MCF 10A (cell line): ENCODE results near the gene TRIM7. TPM values are rescaled to one million over a fixed set of nuclear protein-coding genes. Genes with fewer than 3 reads are reported as not detected.

Source experiments
- BruUV-seq: library from RNA; stranded (reverse); fragments of 400-500 nt; replicated peaks from 2 replicates; lab custom pipeline; 2021; lab: Mats Ljungman, UMichigan
- CTCF ChIA-PET: fragments of 300-600 bp; sonication (Branson Sonifier 250); formaldehyde crosslinking; extraction: SDS; loops from one replicate; lab custom pipeline; 2021; ENCODE audit warnings: antibody characterized with exemption, inconsistent platforms; lab: Yijun Ruan, JAX
- POLR2A ChIA-PET: fragments of 300-600, 350-650 bp; sonication (Branson Sonifier 250); formaldehyde crosslinking; extraction: SDS; loops from one replicate; lab custom pipeline; 2020; ENCODE audit warnings: antibody characterized with exemption, inconsistent platforms; lab: Yijun Ruan, JAX
- DNase-seq: peaks from one replicate; pipeline ENCODE4 v3.0.0-alpha.2; 2018; ENCODE audit not compliant: unreplicated experiment
- H3K27ac Mint-ChIP-seq: one replicate; pipeline ENCODE4 v1.8.0; 2022; ENCODE audit warnings: mild to moderate bottlenecking, low read depth, mixed read lengths; ENCODE audit not compliant: unreplicated experiment
- H3K27me3 Mint-ChIP-seq: one replicate; pipeline ENCODE4 v1.8.0; 2022; ENCODE audit warnings: mixed read lengths; ENCODE audit not compliant: insufficient read depth, unreplicated experiment
- H3K36me3 Mint-ChIP-seq: one replicate; pipeline ENCODE4 v1.8.0; 2022; ENCODE audit warnings: mild to moderate bottlenecking, moderate library complexity, mixed read lengths; ENCODE audit not compliant: insufficient read depth, unreplicated experiment
- H3K4me1 Mint-ChIP-seq: one replicate; pipeline ENCODE4 v1.8.0; 2022; ENCODE audit warnings: mixed read lengths; ENCODE audit not compliant: insufficient read depth, unreplicated experiment
- H3K4me3 Mint-ChIP-seq: one replicate; pipeline ENCODE4 v1.8.0; 2022; ENCODE audit warnings: mild to moderate bottlenecking, moderate library complexity, mixed read lengths; ENCODE audit not compliant: unreplicated experiment
- H3K9me3 Mint-ChIP-seq: one replicate; pipeline ENCODE4 v1.8.0; 2022; ENCODE audit warnings: mixed read lengths; ENCODE audit not compliant: unreplicated experiment
- intact Hi-C: fragments of 100-400 bp; cut with micrococcal nuclease; formaldehyde crosslinking; loops from 2 replicates; pipeline ENCODE4 v1.14.1; 2022
- total RNA-seq: library from RNA; stranded (reverse); gene quantifications from 2 replicates; pipeline ENCODE4 v1.2.3, GENCODE V29; 2022
- TF ChIP-seq, protein P1 (sequence below): fragments of 200-600 bp; IDR thresholded peaks from one replicate; pipeline ENCODE4 v1.8.0; 2022; ENCODE audit warnings: antibody characterized with exemption, mild to moderate bottlenecking; ENCODE audit not compliant: unreplicated experiment

The TRIM7 gene
- total RNA-seq, 1 experiment from 2014 or later, result 26.3 TPM

DNA sequence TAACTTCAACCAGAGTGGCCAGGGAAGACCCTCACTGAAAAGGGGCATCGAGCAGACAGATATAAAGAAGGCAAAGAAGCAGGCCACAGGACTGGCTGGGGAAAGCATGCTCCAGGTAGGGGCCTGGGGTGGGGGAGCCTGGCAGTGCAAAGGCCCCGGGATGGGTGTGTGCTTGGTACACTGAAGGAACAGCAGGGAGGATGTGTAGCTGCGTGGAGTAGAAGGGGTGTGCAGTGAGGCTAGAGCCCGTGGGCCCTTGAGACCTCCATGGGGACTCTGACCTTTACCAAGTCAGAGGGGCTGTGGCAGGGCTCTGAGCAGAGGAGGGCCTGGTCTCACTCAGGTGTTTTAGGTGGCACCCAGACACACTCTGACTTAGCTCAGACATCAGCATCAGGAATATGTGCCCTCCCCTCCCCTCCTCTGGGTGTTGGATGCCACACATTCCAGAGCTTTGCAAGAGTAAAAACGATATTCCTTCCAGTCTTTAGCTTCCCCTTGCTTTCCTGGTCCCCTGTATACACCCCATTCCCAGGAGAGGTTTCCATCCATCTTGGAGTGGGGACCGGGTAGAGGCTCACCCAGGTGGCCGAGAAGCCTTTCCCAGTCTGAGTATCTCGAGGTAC, 7.6 kb downstream of the TRIM7 start:
- no peak for DNase-seq
- ChIA-PET CTCF (interaction anchor here (0.6 to 1.1 kb wide), 4 partner anchors 13 to 332 kb away, joined by 3 to 5 read pairs (median 3); no protein-coding TSS in a partner anchor), POLR2A (interaction anchor here (0.7 to 1.5 kb wide), 4 partner anchors 9 to 417 kb away, joined by 3 to 8 read pairs (median 3); no protein-coding TSS in a partner anchor)
- H3K27me3 Mint-ChIP-seq, result no peaks in the 10 kb centered on the region
- no peak overlapping the region for H3K27ac Mint-ChIP-seq
- no TSS peak for BruUV-seq
- no peak overlapping the region for H3K4me3 Mint-ChIP-seq
- H3K4me1 Mint-ChIP-seq, result peaks cover 25% of the 10 kb centered on the region
- H3K9me3 Mint-ChIP-seq, result no peaks in the 10 kb centered on the region
- intact Hi-C loops, result no loop called here
- TF ChIP-seq, protein P1, sequence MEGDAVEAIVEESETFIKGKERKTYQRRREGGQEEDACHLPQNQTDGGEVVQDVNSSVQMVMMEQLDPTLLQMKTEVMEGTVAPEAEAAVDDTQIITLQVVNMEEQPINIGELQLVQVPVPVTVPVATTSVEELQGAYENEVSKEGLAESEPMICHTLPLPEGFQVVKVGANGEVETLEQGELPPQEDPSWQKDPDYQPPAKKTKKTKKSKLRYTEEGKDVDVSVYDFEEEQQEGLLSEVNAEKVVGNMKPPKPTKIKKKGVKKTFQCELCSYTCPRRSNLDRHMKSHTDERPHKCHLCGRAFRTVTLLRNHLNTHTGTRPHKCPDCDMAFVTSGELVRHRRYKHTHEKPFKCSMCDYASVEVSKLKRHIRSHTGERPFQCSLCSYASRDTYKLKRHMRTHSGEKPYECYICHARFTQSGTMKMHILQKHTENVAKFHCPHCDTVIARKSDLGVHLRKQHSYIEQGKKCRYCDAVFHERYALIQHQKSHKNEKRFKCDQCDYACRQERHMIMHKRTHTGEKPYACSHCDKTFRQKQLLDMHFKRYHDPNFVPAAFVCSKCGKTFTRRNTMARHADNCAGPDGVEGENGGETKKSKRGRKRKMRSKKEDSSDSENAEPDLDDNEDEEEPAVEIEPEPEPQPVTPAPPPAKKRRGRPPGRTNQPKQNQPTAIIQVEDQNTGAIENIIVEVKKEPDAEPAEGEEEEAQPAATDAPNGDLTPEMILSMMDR, result no peak
- peaks cover 5% of the 10 kb centered on the region for H3K36me3 Mint-ChIP-seq

GRCh38 chr5:181195249-181195761, 9.7 kb downstream of the TRIM7 start:
- Mint-ChIP-seq H3K36me3 (peaks cover 16% of the 10 kb centered on the region), H3K4me3 (no peak overlapping the region), H3K9me3 (no peaks in the 10 kb centered on the region), H3K27me3 (no peaks in the 10 kb centered on the region), H3K27ac (no peak overlapping the region), H3K4me1 (peaks cover 26% of the 10 kb centered on the region)
- DNase-seq, result no peak
- BruUV-seq, result no TSS peak
- intact Hi-C loops, result no loop called here
- CTCF ChIA-PET, result no interaction called here
- TF ChIP-seq, protein P1, result no peak
- POLR2A ChIA-PET, result no interaction called here

- BruUV-seq, result no TSS peak
- Mint-ChIP-seq H3K27me3 (no peaks in the 10 kb centered on the region), H3K36me3 (peaks cover 12% of the 10 kb centered on the region), H3K9me3 (no peaks in the 10 kb centered on the region), H3K4me1 (peaks cover 26% of the 10 kb centered on the region), H3K4me3 (no peak overlapping the region), H3K27ac (peak overlapping the region; percentile 9)
- TF ChIP-seq, protein P1, result no peak
- ChIA-PET CTCF (interaction anchor here (7.4 kb wide), 1 partner anchor 9 kb away, joined by 67 read pairs; the partner anchor contains the start of gene TRIM7), POLR2A (interaction anchor here (0.6 to 8.8 kb wide), 4 partner anchors 9 to 50 kb away, joined by 3 to 432 read pairs (median 85); partner anchors contain the start of genes RACK1 and TRIM7)
- intact Hi-C loops, result no loop called here
- no peak for DNase-seq
Measured at GRCh38 chr5:181194489-181195248, 10.3 kb downstream of the TRIM7 start.

GRCh38 chr5:181193656-181194055, 11.3 kb downstream of the TRIM7 start:
- no peaks in the 10 kb centered on the region for H3K9me3 Mint-ChIP-seq
- peaks cover 19% of the 10 kb centered on the region for H3K4me1 Mint-ChIP-seq
- TF ChIP-seq, protein P1, result no peak
- intact Hi-C loops, result no loop called here
- H3K27ac Mint-ChIP-seq, result peak overlapping the region; percentile 9
- peaks cover 22% of the 10 kb centered on the region for H3K36me3 Mint-ChIP-seq
- H3K4me3 Mint-ChIP-seq, result peak overlapping the region; percentile 32
- BruUV-seq, result no TSS peak
- CTCF ChIA-PET, result interaction anchor here (1.3 to 7.4 kb wide), 2 partner anchors 10 to 11 kb away, joined by 3 to 67 read pairs; partner anchors contain the start of gene TRIM7
- no peaks in the 10 kb centered on the region for H3K27me3 Mint-ChIP-seq
- no peak for DNase-seq
- POLR2A ChIA-PET, result interaction anchor here (0.8 to 8.8 kb wide), 6 partner anchors 10 to 363 kb away, joined by 3 to 432 read pairs (median 18); partner anchors contain the start of genes RACK1, TRIM52 and TRIM7
